ENCODE results near the gene HMGXB4. TPM values are rescaled to one million over a fixed set of nuclear protein-coding genes. Genes with fewer than 3 reads are reported as not detected.
A peak's percentile ranks its signal among the peaks of the same experiment; 100 is the strongest.

Gene HMGXB4
- total and polyA plus RNA-seq, 12 donors = 3.6 to 13.0 (median 9.1) TPM

DNA sequence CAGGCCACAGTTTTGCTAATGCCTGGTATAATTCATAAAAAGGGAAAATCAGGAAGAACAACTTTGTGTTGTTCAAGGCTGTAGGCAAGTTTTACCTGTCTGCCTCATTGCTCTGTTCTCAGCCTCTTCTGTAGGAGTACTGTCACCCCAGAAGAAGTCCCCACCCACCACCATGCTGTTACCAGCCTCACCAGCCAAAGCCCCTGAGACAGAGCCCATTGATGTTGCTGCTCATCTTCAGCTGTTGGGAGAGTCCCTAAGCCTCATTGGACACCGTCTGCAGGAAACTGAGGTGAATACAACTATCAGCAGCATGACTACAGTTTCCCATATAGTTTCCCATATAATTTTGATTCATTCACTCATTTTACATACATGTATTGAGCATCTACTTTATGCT lies 30.8 kb downstream of the HMGXB4 start:
- intact Hi-C loops (cut with DNase I) = no loop called here
- Histone ChIP-seq H3K4me1 (no peaks in the 10 kb centered on the region), H3K9me3 (no peaks in the 10 kb centered on the region), H3K4me3 (no peak overlapping the region), H3K36me3 (peaks cover 0 to 100% (median 66%) of the 10 kb centered on the region in 9 donors), H3K27ac (no peak overlapping the region), H3K27me3 (no peaks in the 10 kb centered on the region)
- WGBS, 2 donors = 97 to 98% methylated on average over 1 of the region's 1 CpG
- ATAC-seq = no peak
- TF ChIP-seq, protein P1, sequence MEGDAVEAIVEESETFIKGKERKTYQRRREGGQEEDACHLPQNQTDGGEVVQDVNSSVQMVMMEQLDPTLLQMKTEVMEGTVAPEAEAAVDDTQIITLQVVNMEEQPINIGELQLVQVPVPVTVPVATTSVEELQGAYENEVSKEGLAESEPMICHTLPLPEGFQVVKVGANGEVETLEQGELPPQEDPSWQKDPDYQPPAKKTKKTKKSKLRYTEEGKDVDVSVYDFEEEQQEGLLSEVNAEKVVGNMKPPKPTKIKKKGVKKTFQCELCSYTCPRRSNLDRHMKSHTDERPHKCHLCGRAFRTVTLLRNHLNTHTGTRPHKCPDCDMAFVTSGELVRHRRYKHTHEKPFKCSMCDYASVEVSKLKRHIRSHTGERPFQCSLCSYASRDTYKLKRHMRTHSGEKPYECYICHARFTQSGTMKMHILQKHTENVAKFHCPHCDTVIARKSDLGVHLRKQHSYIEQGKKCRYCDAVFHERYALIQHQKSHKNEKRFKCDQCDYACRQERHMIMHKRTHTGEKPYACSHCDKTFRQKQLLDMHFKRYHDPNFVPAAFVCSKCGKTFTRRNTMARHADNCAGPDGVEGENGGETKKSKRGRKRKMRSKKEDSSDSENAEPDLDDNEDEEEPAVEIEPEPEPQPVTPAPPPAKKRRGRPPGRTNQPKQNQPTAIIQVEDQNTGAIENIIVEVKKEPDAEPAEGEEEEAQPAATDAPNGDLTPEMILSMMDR (IDR thresholded peaks at IDR 0.05) = no peak
- DNase-seq = no peak

DNA sequence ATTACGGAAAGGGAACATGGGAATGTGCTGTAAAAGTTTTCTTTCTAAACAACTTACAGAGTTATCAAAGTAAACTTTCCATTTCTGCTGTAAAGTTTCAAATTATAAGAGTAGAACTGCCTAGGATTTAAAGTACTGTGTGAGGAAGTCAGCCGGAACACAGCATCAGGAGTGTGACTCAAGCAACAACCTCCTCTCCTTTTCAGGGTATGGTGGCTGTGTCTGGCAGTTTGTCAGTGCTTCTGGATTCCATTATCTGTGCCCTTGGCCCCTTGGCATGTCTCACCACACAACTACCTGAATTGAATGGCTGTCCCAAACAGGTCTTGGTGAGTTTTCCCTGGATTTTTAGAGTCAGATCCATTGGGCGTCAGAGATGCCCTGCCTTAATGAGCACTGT lies 35.5 kb downstream of the HMGXB4 start:
- Histone ChIP-seq H3K9me3 (no peaks in the 10 kb centered on the region), H3K36me3 (peaks cover 0 to 89% (median 50%) of the 10 kb centered on the region in 9 donors), H3K27me3 (no peaks in the 10 kb centered on the region), H3K27ac (no peak overlapping the region), H3K4me3 (no peak overlapping the region), H3K4me1 (no peaks in the 10 kb centered on the region)
- DNase-seq (no peak), ATAC-seq (no peak)
- TF ChIP-seq, protein P1 (IDR thresholded peaks at IDR 0.05) = no peak
- intact Hi-C loops (cut with DNase I) = no loop called here
- WGBS, 2 donors = 93 to 100% methylated on average over 3 of the region's 3 CpGs

GRCh38 chr22:35296051-35296450 lies 38.8 kb downstream of the HMGXB4 start:
- H3K4me1 ChIP-seq = peaks cover 3 to 18% (median 14%) of the 10 kb centered on the region in 9 donors
- intact Hi-C loops (cut with DNase I) = no loop called here
- peaks cover 0 to 57% (median 22%) of the 10 kb centered on the region in 9 donors for H3K36me3 ChIP-seq
- no peak for ATAC-seq
- no peaks in the 10 kb centered on the region for H3K9me3 ChIP-seq
- no peak for DNase-seq
- H3K27ac ChIP-seq = no peak overlapping the region
- H3K27me3 ChIP-seq = no peaks in the 10 kb centered on the region
- no peak overlapping the region for H3K4me3 ChIP-seq
- TF ChIP-seq, protein P1 (IDR thresholded peaks at IDR 0.05) = no peak

GRCh38 chr22:35299217-35299672 lies 42.0 kb downstream of the HMGXB4 start:
- TF ChIP-seq, protein P1 (IDR thresholded peaks at IDR 0.05) = peak in 3 of 9 donors; percentile 4 to 18 (median 11)
- Histone ChIP-seq H3K4me1 (peaks cover 3 to 44% (median 21%) of the 10 kb centered on the region in 9 donors), H3K27me3 (no peaks in the 10 kb centered on the region), H3K27ac (peak overlapping the region; percentile 53 to 100 (median 93)), H3K4me3 (peak overlapping the region; percentile 69 to 99 (median 84)), H3K9me3 (no peaks in the 10 kb centered on the region), H3K36me3 (peaks cover 0 to 25% (median 0%) of the 10 kb centered on the region in 9 donors)
- WGBS, 2 donors = 9 to 12% methylated on average over 13 of the region's 13 CpGs
- DNase-seq (no peak), ATAC-seq (peak in 5 of 8 donors; percentile 0 to 50 (median 6))
- intact Hi-C loops (cut with DNase I) = no loop called here

All from heart right ventricle (tissue), 16 donors.